ENCODE measurements around the gene MAP2K5.

Gene MAP2K5

GRCh38 chr15:67707520-67708283 is 165.2 kb downstream of the MAP2K5 start:
- no peaks in the 10 kb centered on the region for H3K9me3 ChIP-seq (ENCODE audit: control insufficient read depth in 1 of 2, low read length in 2 of 2)
- no peak overlapping the region for H3K27ac ChIP-seq (ENCODE audit: low read depth, low read length)
- H3K4me3 ChIP-seq (ENCODE audit: low read depth in 1 of 2, low read length in 2 of 2): no peak overlapping the region
- no peaks in the 10 kb centered on the region for H3K27me3 ChIP-seq (ENCODE audit: control insufficient read depth in 1 of 2, insufficient read depth in 2 of 2, low read length in 2 of 2)
- peaks cover 0 to 4% of the 10 kb centered on the region in 2 donors for H3K36me3 ChIP-seq (ENCODE audit: control insufficient read depth in 1 of 2, insufficient read depth in 2 of 2, low read length in 2 of 2)
- no peak overlapping the region for H3K9ac ChIP-seq (ENCODE audit: low read depth in 1 of 2, low read length in 2 of 2)
- H3K4me1 ChIP-seq (ENCODE audit: control insufficient read depth in 1 of 2, insufficient read depth in 2 of 2, low read length in 2 of 2): no peaks in the 10 kb centered on the region

- no peaks in the 10 kb centered on the region for H3K4me1 ChIP-seq (ENCODE audit: control insufficient read depth in 1 of 2, insufficient read depth in 2 of 2, low read length in 2 of 2)
- no peak overlapping the region for H3K9ac ChIP-seq (ENCODE audit: low read depth in 1 of 2, low read length in 2 of 2)
- no peak overlapping the region for H3K27ac ChIP-seq (ENCODE audit: low read depth, low read length)
- peaks cover 0 to 4% of the 10 kb centered on the region in 2 donors for H3K36me3 ChIP-seq (ENCODE audit: control insufficient read depth in 1 of 2, insufficient read depth in 2 of 2, low read length in 2 of 2)
- H3K27me3 ChIP-seq (ENCODE audit: control insufficient read depth in 1 of 2, insufficient read depth in 2 of 2, low read length in 2 of 2): no peaks in the 10 kb centered on the region
- no peaks in the 10 kb centered on the region for H3K9me3 ChIP-seq (ENCODE audit: control insufficient read depth in 1 of 2, low read length in 2 of 2)
- H3K4me3 ChIP-seq (ENCODE audit: low read depth in 1 of 2, low read length in 2 of 2): no peak overlapping the region
These were observed 166.0 kb downstream of the MAP2K5 start for GRCh38 chr15:67708500-67708899.

- no peak overlapping the region for H3K9ac ChIP-seq (ENCODE audit: low read depth in 1 of 2, low read length in 2 of 2)
- H3K4me3 ChIP-seq (ENCODE audit: low read depth in 1 of 2, low read length in 2 of 2): no peak overlapping the region
- peaks cover 0 to 9% of the 10 kb centered on the region in 2 donors for H3K4me1 ChIP-seq (ENCODE audit: control insufficient read depth in 1 of 2, insufficient read depth in 2 of 2, low read length in 2 of 2)
- H3K27ac ChIP-seq (ENCODE audit: low read depth, low read length): no peak overlapping the region
- no peaks in the 10 kb centered on the region for H3K9me3 ChIP-seq (ENCODE audit: control insufficient read depth in 1 of 2, low read length in 2 of 2)
- no peaks in the 10 kb centered on the region for H3K36me3 ChIP-seq (ENCODE audit: control insufficient read depth in 1 of 2, insufficient read depth in 2 of 2, low read length in 2 of 2)
- H3K27me3 ChIP-seq (ENCODE audit: control insufficient read depth in 1 of 2, insufficient read depth in 2 of 2, low read length in 2 of 2): no peaks in the 10 kb centered on the region
These were observed 172.7 kb downstream of the MAP2K5 start for GRCh38 chr15:67715170-67715569.

- H3K4me1 ChIP-seq (ENCODE audit: control insufficient read depth in 1 of 2, insufficient read depth in 2 of 2, low read length in 2 of 2): peaks cover 6 to 19% of the 10 kb centered on the region in 2 donors
- H3K9ac ChIP-seq (ENCODE audit: low read depth in 1 of 2, low read length in 2 of 2): no peak overlapping the region
- no peak overlapping the region for H3K4me3 ChIP-seq (ENCODE audit: low read depth in 1 of 2, low read length in 2 of 2)
- no peaks in the 10 kb centered on the region for H3K36me3 ChIP-seq (ENCODE audit: control insufficient read depth in 1 of 2, insufficient read depth in 2 of 2, low read length in 2 of 2)
- no peaks in the 10 kb centered on the region for H3K27me3 ChIP-seq (ENCODE audit: control insufficient read depth in 1 of 2, insufficient read depth in 2 of 2, low read length in 2 of 2)
- no peak overlapping the region for H3K27ac ChIP-seq (ENCODE audit: low read depth, low read length)
- no peaks in the 10 kb centered on the region for H3K9me3 ChIP-seq (ENCODE audit: control insufficient read depth in 1 of 2, low read length in 2 of 2)
These were observed 173.7 kb downstream of the MAP2K5 start for GRCh38 chr15:67716171-67716570.

- Histone ChIP-seq H3K9me3 (ENCODE audit: control insufficient read depth in 1 of 2, low read length in 2 of 2) (no peaks in the 10 kb centered on the region), H3K9ac (ENCODE audit: low read depth in 1 of 2, low read length in 2 of 2) (no peak overlapping the region), H3K27me3 (ENCODE audit: control insufficient read depth in 1 of 2, insufficient read depth in 2 of 2, low read length in 2 of 2) (no peaks in the 10 kb centered on the region), H3K4me1 (ENCODE audit: control insufficient read depth in 1 of 2, insufficient read depth in 2 of 2, low read length in 2 of 2) (peaks cover 6 to 23% of the 10 kb centered on the region in 2 donors), H3K36me3 (ENCODE audit: control insufficient read depth in 1 of 2, insufficient read depth in 2 of 2, low read length in 2 of 2) (no peaks in the 10 kb centered on the region), H3K27ac (ENCODE audit: low read depth, low read length) (no peak overlapping the region), H3K4me3 (ENCODE audit: low read depth in 1 of 2, low read length in 2 of 2) (no peak overlapping the region)
These were observed 175.3 kb downstream of the MAP2K5 start for GRCh38 chr15:67717776-67718175.

DNA sequence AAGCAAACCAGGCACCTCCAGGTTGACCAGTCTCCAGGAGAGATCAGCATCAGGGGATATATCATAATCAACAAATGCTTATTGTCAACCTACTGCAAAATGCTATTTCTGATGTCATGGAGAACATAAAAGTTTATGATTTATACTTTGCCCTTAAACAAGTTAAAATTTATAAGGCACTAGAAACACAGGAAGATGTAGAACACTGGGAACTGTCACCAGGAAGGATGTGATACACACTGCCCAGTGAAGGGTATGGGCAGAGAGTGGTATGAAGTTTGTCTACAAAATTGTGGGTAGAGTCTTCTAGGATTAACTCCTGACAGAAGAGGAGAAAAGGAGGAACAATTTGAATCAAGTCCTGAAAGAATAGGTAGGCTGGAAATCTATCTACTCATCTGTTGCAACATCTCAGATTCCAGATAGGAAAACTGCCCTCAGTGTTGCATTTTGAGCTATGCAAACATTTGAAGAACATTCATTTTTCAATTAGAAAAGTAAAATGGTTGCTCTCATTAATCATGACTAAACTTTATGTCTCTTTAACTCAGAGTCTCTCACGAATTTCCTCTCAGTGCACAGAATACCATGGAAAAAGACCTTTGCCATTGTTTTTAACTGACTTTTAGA is 176.9 kb downstream of the MAP2K5 start:
- Histone ChIP-seq H3K36me3 (ENCODE audit: control insufficient read depth in 1 of 2, insufficient read depth in 2 of 2, low read length in 2 of 2) (no peaks in the 10 kb centered on the region), H3K27me3 (ENCODE audit: control insufficient read depth in 1 of 2, insufficient read depth in 2 of 2, low read length in 2 of 2) (no peaks in the 10 kb centered on the region), H3K27ac (ENCODE audit: low read depth, low read length) (no peak overlapping the region), H3K4me1 (ENCODE audit: control insufficient read depth in 1 of 2, insufficient read depth in 2 of 2, low read length in 2 of 2) (peaks cover 6 to 23% of the 10 kb centered on the region in 2 donors), H3K4me3 (ENCODE audit: low read depth in 1 of 2, low read length in 2 of 2) (no peak overlapping the region), H3K9me3 (ENCODE audit: control insufficient read depth in 1 of 2, low read length in 2 of 2) (no peaks in the 10 kb centered on the region), H3K9ac (ENCODE audit: low read depth in 1 of 2, low read length in 2 of 2) (no peak overlapping the region)

GRCh38 chr15:67720556-67721175 is 178.2 kb downstream of the MAP2K5 start:
- H3K4me1 ChIP-seq (ENCODE audit: control insufficient read depth in 1 of 2, insufficient read depth in 2 of 2, low read length in 2 of 2): peaks cover 6 to 23% of the 10 kb centered on the region in 2 donors
- H3K27me3 ChIP-seq (ENCODE audit: control insufficient read depth in 1 of 2, insufficient read depth in 2 of 2, low read length in 2 of 2): no peaks in the 10 kb centered on the region
- no peaks in the 10 kb centered on the region for H3K36me3 ChIP-seq (ENCODE audit: control insufficient read depth in 1 of 2, insufficient read depth in 2 of 2, low read length in 2 of 2)
- H3K27ac ChIP-seq (ENCODE audit: low read depth, low read length): no peak overlapping the region
- H3K9ac ChIP-seq (ENCODE audit: low read depth in 1 of 2, low read length in 2 of 2): no peak overlapping the region
- no peaks in the 10 kb centered on the region for H3K9me3 ChIP-seq (ENCODE audit: control insufficient read depth in 1 of 2, low read length in 2 of 2)
- no peak overlapping the region for H3K4me3 ChIP-seq (ENCODE audit: low read depth in 1 of 2, low read length in 2 of 2)

- H3K9me3 ChIP-seq (ENCODE audit: control insufficient read depth in 1 of 2, low read length in 2 of 2): no peaks in the 10 kb centered on the region
- H3K4me3 ChIP-seq (ENCODE audit: low read depth in 1 of 2, low read length in 2 of 2): no peak overlapping the region
- no peak overlapping the region for H3K27ac ChIP-seq (ENCODE audit: low read depth, low read length)
- no peaks in the 10 kb centered on the region for H3K36me3 ChIP-seq (ENCODE audit: control insufficient read depth in 1 of 2, insufficient read depth in 2 of 2, low read length in 2 of 2)
- H3K4me1 ChIP-seq (ENCODE audit: control insufficient read depth in 1 of 2, insufficient read depth in 2 of 2, low read length in 2 of 2): peaks cover 6 to 18% of the 10 kb centered on the region in 2 donors
- H3K9ac ChIP-seq (ENCODE audit: low read depth in 1 of 2, low read length in 2 of 2): no peak overlapping the region
- no peaks in the 10 kb centered on the region for H3K27me3 ChIP-seq (ENCODE audit: control insufficient read depth in 1 of 2, insufficient read depth in 2 of 2, low read length in 2 of 2)
These were observed 179.7 kb downstream of the MAP2K5 start for GRCh38 chr15:67722030-67722817.

DNA sequence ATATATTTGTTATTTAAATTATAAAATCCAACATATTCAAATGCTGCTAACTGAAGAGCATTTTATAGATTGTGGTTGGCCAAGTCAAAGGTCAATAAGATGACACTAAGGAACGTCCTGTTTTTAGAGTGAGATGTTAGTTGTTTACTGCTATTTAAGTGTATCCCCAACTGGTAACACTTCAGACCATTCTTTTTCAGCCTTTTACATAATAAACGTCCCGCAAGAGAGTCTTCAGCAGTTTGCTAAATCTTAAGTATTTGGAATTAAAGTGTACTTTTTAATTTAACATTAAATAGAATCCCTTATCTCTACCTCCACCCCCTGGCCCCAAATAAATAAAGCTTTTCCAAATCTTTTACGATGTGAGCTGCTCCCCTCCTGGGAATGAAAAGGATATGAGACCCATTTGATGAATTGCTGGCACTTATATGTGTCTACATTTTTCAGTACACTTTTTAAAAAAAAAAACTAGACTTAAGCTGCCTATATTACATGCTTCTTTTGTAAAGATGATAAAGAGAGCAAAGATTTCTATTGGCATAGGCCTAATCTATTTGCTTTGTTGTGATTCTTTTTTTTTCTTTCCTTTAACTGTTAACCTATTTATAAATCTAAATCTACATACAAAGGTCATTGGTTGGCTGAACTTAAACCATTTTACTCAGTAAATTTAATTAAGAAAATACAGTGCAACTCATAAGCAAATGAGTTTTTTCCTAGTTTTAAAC is 181.0 kb downstream of the MAP2K5 start:
- Histone ChIP-seq H3K27me3 (ENCODE audit: control insufficient read depth in 1 of 2, insufficient read depth in 2 of 2, low read length in 2 of 2) (no peaks in the 10 kb centered on the region), H3K27ac (ENCODE audit: low read depth, low read length) (no peak overlapping the region), H3K9ac (ENCODE audit: low read depth in 1 of 2, low read length in 2 of 2) (no peak overlapping the region), H3K4me3 (ENCODE audit: low read depth in 1 of 2, low read length in 2 of 2) (no peak overlapping the region), H3K9me3 (ENCODE audit: control insufficient read depth in 1 of 2, low read length in 2 of 2) (no peaks in the 10 kb centered on the region), H3K36me3 (ENCODE audit: control insufficient read depth in 1 of 2, insufficient read depth in 2 of 2, low read length in 2 of 2) (no peaks in the 10 kb centered on the region), H3K4me1 (ENCODE audit: control insufficient read depth in 1 of 2, insufficient read depth in 2 of 2, low read length in 2 of 2) (peaks cover 6 to 13% of the 10 kb centered on the region in 2 donors)

All from duodenal mucosa (tissue), 2 donors.